ENCODE measurements around the gene OR6S1.
"Not testable (repeated sequence)": the region's sequence is repeated elsewhere in the genome, so short reads cannot be mapped to it uniquely, and the experiment has no call there.

- not testable (repeated sequence) for TF ChIP-seq ARNTL (CRISPR knock-in tag; IDR thresholded peaks at IDR 0.05; ENCODE audit: borderline replicate concordance, low read depth); ESRRG (CRISPR knock-in tag; IDR thresholded peaks at IDR 0.05); PATZ1 (CRISPR knock-in tag; IDR thresholded peaks at IDR 0.05; ENCODE audit: borderline replicate concordance); ZFP30 (CRISPR knock-in tag; IDR thresholded peaks at IDR 0.05); ZFP3 (CRISPR knock-in tag; IDR thresholded peaks at IDR 0.05); CSDC2 (CRISPR knock-in tag; IDR thresholded peaks at IDR 0.05); PPARA (CRISPR knock-in tag; IDR thresholded peaks at IDR 0.05; ENCODE audit: borderline replicate concordance); RARB (CRISPR knock-in tag; IDR thresholded peaks at IDR 0.05); GLIS3 (CRISPR knock-in tag; IDR thresholded peaks at IDR 0.05); ZC3H10 (CRISPR knock-in tag; IDR thresholded peaks at IDR 0.05)
These were observed 1.3 kb upstream of the OR6S1 start for GRCh38 chr14:20642755-20643154.
